GM13977 (cell line): Measurements from ENCODE around the gene MRAP2.
A peak's percentile ranks its signal among the peaks of the same experiment; 100 is the strongest.

Source experiments
- DNase-seq: peaks from one replicate; pipeline ENCODE4 v3.0.0; 2012; ENCODE audit warnings: low spot score
- in situ Hi-C: fragments of 300-500 bp; cut with MboI; formaldehyde crosslinking; loops from one replicate; pipeline ENCODE4 v1.12.0; 2022; ENCODE audit warnings: low sequenced_read_pairs, low pct_unique_long_range_greater_than_20kb, mixed read lengths, inconsistent platforms; ENCODE audit not compliant: unreplicated experiment
- TF ChIP-seq, protein P1 (sequence below): IDR thresholded peaks from 2 replicates; pipeline ENCODE4 v1.5.1; 2012; ENCODE audit warnings: mild to moderate bottlenecking, control low read depth; ENCODE audit not compliant: insufficient read depth; ENCODE audit errors: extremely low read depth, missing control alignments

MRAP2 gene

GRCh38 chr6:84033523-84034451 is at the start of gene MRAP2:
MRAP2 (plus strand) TSS chr6:84033772; CDS start chr6:84055319, 21,547 bp downstream.
- in situ Hi-C loops = no loop called here
- TF ChIP-seq, protein P1, sequence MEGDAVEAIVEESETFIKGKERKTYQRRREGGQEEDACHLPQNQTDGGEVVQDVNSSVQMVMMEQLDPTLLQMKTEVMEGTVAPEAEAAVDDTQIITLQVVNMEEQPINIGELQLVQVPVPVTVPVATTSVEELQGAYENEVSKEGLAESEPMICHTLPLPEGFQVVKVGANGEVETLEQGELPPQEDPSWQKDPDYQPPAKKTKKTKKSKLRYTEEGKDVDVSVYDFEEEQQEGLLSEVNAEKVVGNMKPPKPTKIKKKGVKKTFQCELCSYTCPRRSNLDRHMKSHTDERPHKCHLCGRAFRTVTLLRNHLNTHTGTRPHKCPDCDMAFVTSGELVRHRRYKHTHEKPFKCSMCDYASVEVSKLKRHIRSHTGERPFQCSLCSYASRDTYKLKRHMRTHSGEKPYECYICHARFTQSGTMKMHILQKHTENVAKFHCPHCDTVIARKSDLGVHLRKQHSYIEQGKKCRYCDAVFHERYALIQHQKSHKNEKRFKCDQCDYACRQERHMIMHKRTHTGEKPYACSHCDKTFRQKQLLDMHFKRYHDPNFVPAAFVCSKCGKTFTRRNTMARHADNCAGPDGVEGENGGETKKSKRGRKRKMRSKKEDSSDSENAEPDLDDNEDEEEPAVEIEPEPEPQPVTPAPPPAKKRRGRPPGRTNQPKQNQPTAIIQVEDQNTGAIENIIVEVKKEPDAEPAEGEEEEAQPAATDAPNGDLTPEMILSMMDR = no peak
- peak; percentile 40 for DNase-seq

DNA sequence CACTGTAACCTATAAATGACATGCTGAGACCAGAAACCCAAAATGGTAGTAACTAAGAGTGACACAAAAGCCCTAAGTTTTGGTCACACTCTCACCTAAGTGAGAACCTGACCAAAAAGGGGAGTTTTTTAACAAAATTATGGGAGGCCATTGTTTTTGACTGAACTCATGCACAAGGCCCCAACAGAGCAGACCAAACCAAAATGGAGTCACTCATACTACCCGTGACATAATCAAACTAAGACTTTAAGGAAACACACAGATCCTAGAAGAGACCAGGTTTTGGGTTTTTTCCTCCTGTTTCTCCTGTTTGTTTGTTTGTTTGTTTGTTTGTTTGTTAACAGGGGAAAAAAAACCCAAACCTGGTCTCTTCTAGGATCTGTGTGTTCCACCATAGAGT is 49.2 kb upstream of the MRAP2 start:
- TF ChIP-seq, protein P1 = no peak
- DNase-seq = no peak
- in situ Hi-C loops = no loop called here

DNA sequence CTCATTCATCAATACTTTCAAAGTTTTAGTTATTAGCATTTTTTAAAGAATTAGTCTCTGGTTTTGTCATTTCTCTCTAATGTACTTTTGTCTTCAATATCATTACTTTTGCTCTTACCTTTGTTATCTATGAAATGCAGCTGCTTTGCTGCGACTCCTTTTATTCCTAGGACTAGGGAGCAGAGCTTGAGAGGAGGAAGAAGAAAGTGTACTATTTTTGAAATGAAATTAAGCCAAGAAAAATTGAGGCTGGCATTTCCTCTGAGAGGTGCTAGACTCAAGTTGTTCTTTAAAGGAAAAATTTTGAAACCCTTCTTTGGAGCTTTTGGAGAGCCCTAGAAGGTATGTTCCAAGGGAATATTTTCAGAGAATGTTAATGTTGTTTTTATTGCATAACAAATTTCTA is 48.3 kb upstream of the MRAP2 start:
- in situ Hi-C loops = no loop called here
- no peak for DNase-seq

GRCh38 chr6:83985715-83986114 is 47.9 kb upstream of the MRAP2 start:
- in situ Hi-C loops = no loop called here
- TF ChIP-seq, protein P1 = no peak
- no peak for DNase-seq

More for the DNA sequence above, 48.3 kb upstream of the MRAP2 start:
- TF ChIP-seq, protein P1 = no peak

GRCh38 chr6:83998021-83998584 is 35.5 kb upstream of the MRAP2 start:
- TF ChIP-seq, protein P1 = no peak
- in situ Hi-C loops = no loop called here
- no peak for DNase-seq

DNA sequence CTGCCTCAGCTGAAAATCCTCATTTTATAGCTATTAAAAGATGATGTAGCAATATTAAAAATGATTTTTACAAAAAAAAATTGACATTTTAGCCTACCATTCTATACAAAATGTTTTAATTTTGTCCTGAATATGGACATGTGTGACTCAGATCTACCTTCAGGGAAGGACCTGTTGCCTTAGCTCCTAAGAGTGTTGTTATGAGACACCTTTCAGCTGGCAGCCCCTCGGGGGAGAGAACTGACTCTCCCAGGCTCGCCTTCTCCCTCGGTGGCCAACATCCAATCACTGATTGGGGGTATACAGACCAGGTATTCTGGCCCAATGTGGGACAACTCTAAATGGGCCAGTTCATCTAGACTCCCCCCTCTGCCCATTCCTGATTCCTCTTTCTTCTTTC is 32.5 kb upstream of the MRAP2 start:
- DNase-seq = no peak
- TF ChIP-seq, protein P1 = no peak
- in situ Hi-C loops = no loop called here
